H9 (cell line): ENCODE results near the gene TMEM141. TPM values are rescaled to one million over a fixed set of nuclear protein-coding genes. Genes with fewer than 3 reads are reported as not detected.

Experiments used
- DNase-seq: peaks from one replicate; pipeline ENCODE4 v3.0.0-alpha.2; 2017
- H2AFZ ChIP-seq: one replicate; pipeline ENCODE4 v1.6.1; 2013; ENCODE audit warnings: mild to moderate bottlenecking, low read length, control low read depth, moderate library complexity
- H2AK5ac ChIP-seq: 2 replicates; pipeline ENCODE4 v1.6.1; 2013; ENCODE audit warnings: low read length, control low read depth, mixed read lengths; ENCODE audit not compliant: insufficient read length
- H2BK120ac ChIP-seq: one replicate; pipeline ENCODE4 v1.6.1; 2013; ENCODE audit warnings: low read depth, mild to moderate bottlenecking, low read length, control low read depth, inconsistent platforms; ENCODE audit not compliant: poor library complexity, severe bottlenecking
- H2BK12ac ChIP-seq: 2 replicates; pipeline ENCODE4 v1.6.1; 2013; ENCODE audit warnings: low read length, control low read depth, mixed read lengths, low read depth; ENCODE audit not compliant: insufficient read length
- H2BK15ac ChIP-seq: 2 replicates; pipeline ENCODE4 v1.6.1; 2013; ENCODE audit warnings: low read depth, low read length, control low read depth
- H2BK20ac ChIP-seq: one replicate; pipeline ENCODE4 v1.6.1; 2013; ENCODE audit warnings: low read depth, mild to moderate bottlenecking, low read length, control low read depth, inconsistent platforms; ENCODE audit not compliant: poor library complexity, severe bottlenecking
- H2BK5ac ChIP-seq: 2 replicates; pipeline ENCODE4 v1.6.1; 2013; ENCODE audit warnings: low read length, control low read depth, mixed read lengths; ENCODE audit not compliant: insufficient read length
- H3K14ac ChIP-seq: 2 replicates; pipeline ENCODE4 v1.6.1; 2013; ENCODE audit warnings: low read length, control low read depth; ENCODE audit not compliant: insufficient read depth
- H3K18ac ChIP-seq: 2 replicates; pipeline ENCODE4 v1.6.1; 2013; ENCODE audit warnings: low read depth, mild to moderate bottlenecking, mixed read lengths, low read length, control low read depth; ENCODE audit not compliant: insufficient read length
- H3K23ac ChIP-seq: 2 replicates; pipeline ENCODE4 v1.6.1; 2013; ENCODE audit warnings: low read length, control low read depth, mixed read lengths, low read depth; ENCODE audit not compliant: insufficient read length
- H3K23me2 ChIP-seq: 2 replicates; pipeline ENCODE4 v1.6.1; 2013; ENCODE audit warnings: low read depth, mild to moderate bottlenecking, mixed read lengths, low read length, control low read depth; ENCODE audit not compliant: insufficient read length, poor library complexity, severe bottlenecking
- H3K27ac ChIP-seq: 2 replicates; pipeline ENCODE4 v1.5.1; 2013; ENCODE audit warnings: low read length, control low read depth, mixed read lengths, low read depth; ENCODE audit not compliant: insufficient read length
- H3K27me3 ChIP-seq: 2 replicates; pipeline ENCODE4 v1.6.1; 2013; ENCODE audit warnings: low read length, control low read depth, inconsistent platforms; ENCODE audit not compliant: insufficient read depth
- H3K4ac ChIP-seq: 2 replicates; pipeline ENCODE4 v1.6.1; 2013; ENCODE audit warnings: low read depth, mild to moderate bottlenecking, control low read depth, inconsistent platforms, low read length, moderate library complexity
- H3K4me1 ChIP-seq: 2 replicates; pipeline ENCODE4 v1.6.1; 2013; ENCODE audit warnings: low read length, control low read depth, inconsistent platforms; ENCODE audit not compliant: insufficient read depth
- H3K4me2 ChIP-seq: 2 replicates; pipeline ENCODE4 v1.6.1; 2013; ENCODE audit warnings: low read length, control low read depth, mixed read lengths; ENCODE audit not compliant: insufficient read length, insufficient read depth
- H3K56ac ChIP-seq: 2 replicates; pipeline ENCODE4 v1.6.1; 2013; ENCODE audit warnings: low read depth, mild to moderate bottlenecking, mixed read lengths, low read length, control low read depth; ENCODE audit not compliant: insufficient read length
- H3K79me1 ChIP-seq: 2 replicates; pipeline ENCODE4 v1.6.1; 2013; ENCODE audit warnings: low read depth, mild to moderate bottlenecking, moderate library complexity, low read length, control low read depth, inconsistent platforms; ENCODE audit not compliant: insufficient read depth, poor library complexity, severe bottlenecking
- H3K79me2 ChIP-seq: 2 replicates; pipeline ENCODE4 v1.6.1; 2013; ENCODE audit warnings: low read length, control low read depth, inconsistent platforms; ENCODE audit not compliant: insufficient read depth
- H3K9ac ChIP-seq: 2 replicates; pipeline ENCODE4 v1.6.1; 2013; ENCODE audit warnings: low read length, control low read depth, mixed read lengths; ENCODE audit not compliant: insufficient read length; ENCODE audit errors: extremely low read depth
- H3K9me3 ChIP-seq: one replicate; pipeline ENCODE4 v1.6.1; 2013; ENCODE audit warnings: low read depth, low read length, inconsistent platforms; ENCODE audit not compliant: control insufficient read depth
- H3T11ph ChIP-seq: one replicate; pipeline ENCODE4 v1.6.1; 2013; ENCODE audit warnings: mild to moderate bottlenecking, low read length, control low read depth, inconsistent platforms
- H4K20me1 ChIP-seq: one replicate; pipeline ENCODE4 v1.6.1; 2013; ENCODE audit not compliant: control insufficient read depth, insufficient read length, insufficient read depth
- H4K5ac ChIP-seq: 2 replicates; pipeline ENCODE4 v1.6.1; 2013; ENCODE audit warnings: low read depth, mild to moderate bottlenecking, mixed read lengths, low read length, control low read depth; ENCODE audit not compliant: insufficient read length
- H4K8ac ChIP-seq: replicated peaks from 2 replicates; pipeline ENCODE4 v1.6.1; 2013; ENCODE audit warnings: low read length, control low read depth, mixed read lengths, low read depth; ENCODE audit not compliant: insufficient read length
- H4K91ac ChIP-seq: 2 replicates; pipeline ENCODE4 v1.6.1; 2013; ENCODE audit warnings: low read depth, mild to moderate bottlenecking, moderate library complexity, mixed read lengths, low read length, control low read depth; ENCODE audit not compliant: insufficient read length
- H3K27ac Mint-ChIP-seq, 3 experiments: 2 replicates in 2 of 3; 3 replicates in 1 of 3; pipeline ENCODE4 v1.8.0; 2020 to 2021; ENCODE audit warnings: mixed read lengths in 3 of 3, mild to moderate bottlenecking in 1 of 3, moderate library complexity in 1 of 3
- H3K27me3 Mint-ChIP-seq: 2 replicates; pipeline ENCODE4 v1.8.0; 2021; ENCODE audit warnings: low read depth, mild to moderate bottlenecking, moderate library complexity, mixed read lengths
- H3K36me3 Mint-ChIP-seq, 3 experiments: 2 replicates in 2 of 3; 3 replicates in 1 of 3; pipeline ENCODE4 v1.8.0; 2020 to 2021; ENCODE audit warnings: low read depth in 3 of 3, mixed read lengths in 3 of 3; ENCODE audit not compliant: insufficient read depth in 1 of 3
- H3K4me1 Mint-ChIP-seq, 2 experiments: 2 replicates each; pipeline ENCODE4 v1.8.0; 2020; ENCODE audit warnings: mixed read lengths in 2 of 2
- H3K4me3 Mint-ChIP-seq, 2 experiments: 2 replicates in 1 of 2; 3 replicates in 1 of 2; pipeline ENCODE4 v1.8.0; 2020 to 2021; ENCODE audit warnings: mild to moderate bottlenecking in 2 of 2, mixed read lengths in 2 of 2, moderate library complexity in 1 of 2
- H3K9me3 Mint-ChIP-seq, 2 experiments: 2 replicates in 1 of 2; 3 replicates in 1 of 2; pipeline ENCODE4 v1.8.0; 2020; ENCODE audit warnings: mild to moderate bottlenecking in 2 of 2, mixed read lengths in 2 of 2, moderate library complexity in 1 of 2
- WGBS: extraction: QIAGEN DNeasy Blood & Tissue Kit; methylation state at CpG from one replicate; pipeline ENCODE4 v1.1.7; 2013; ENCODE audit warnings: missing lambda C conversion rate, low lambda C conversion rate, mixed read lengths; ENCODE audit not compliant: insufficient read length; ENCODE audit errors: extremely low coverage; 5-methylcytosine and 5-hydroxymethylcytosine counted together
- total RNA-seq: library from RNA; stranded (reverse); gene quantifications from 2 replicates; pipeline ENCODE4 v1.2.1, GENCODE V29; 2021
- TF ChIP-seq, protein P1 (sequence below): fragments of 200-600 bp; sonication (generic); conservative IDR thresholded peaks from 3 replicates; pipeline ENCODE4 v1.8.0; 2021; ENCODE audit warnings: antibody characterized with exemption, mild to moderate bottlenecking

Gene TMEM141
- total RNA-seq, 1 experiment from 2014 or later: 55.2 TPM

GRCh38 chr9:136743639-136744211, 47.4 kb upstream of the TMEM141 start:
- Histone ChIP-seq H3K27ac (no peak overlapping the region), H3K9ac (no peak overlapping the region), H3K4me2 (no peak overlapping the region), H3K79me1 (no peaks in the 10 kb centered on the region), H3K27me3 (no peaks in the 10 kb centered on the region), H3K9me3 (no peaks in the 10 kb centered on the region), H3K23ac (no peak overlapping the region), H4K20me1 (no peaks in the 10 kb centered on the region), H3T11ph (no peak overlapping the region), H3K4ac (no peak overlapping the region), H4K91ac (no peak overlapping the region), H3K56ac (no peak overlapping the region), H2BK15ac (no peak overlapping the region), H3K14ac (no peak overlapping the region), H2BK12ac (no peak overlapping the region), H2BK20ac (no peak overlapping the region), H3K18ac (no peak overlapping the region), H3K4me1 (no peaks in the 10 kb centered on the region), H3K23me2 (peaks cover 3% of the 10 kb centered on the region), H2AFZ (no peak overlapping the region), H2BK5ac (no peak overlapping the region), H2AK5ac (no peak overlapping the region), H4K8ac (no peak overlapping the region), H2BK120ac (no peak overlapping the region), H3K79me2 (no peaks in the 10 kb centered on the region), H4K5ac (no peak overlapping the region)
- WGBS: no CpG with 5 or more reads among the region's 16 CpGs
- no peaks in the 10 kb centered on the region for H3K36me3 Mint-ChIP-seq
- H3K4me3 Mint-ChIP-seq: no peak overlapping the region
- peaks cover 0 to 16% of the 10 kb centered on the region in 2 experiments; a peak in 1 of 4 replicates for H3K4me1 Mint-ChIP-seq
- H3K27ac Mint-ChIP-seq: no peak overlapping the region
- H3K9me3 Mint-ChIP-seq: no peaks in the 10 kb centered on the region
- no peak for DNase-seq
- H3K27me3 Mint-ChIP-seq: peaks cover 2% of the 10 kb centered on the region
- TF ChIP-seq, protein P1, sequence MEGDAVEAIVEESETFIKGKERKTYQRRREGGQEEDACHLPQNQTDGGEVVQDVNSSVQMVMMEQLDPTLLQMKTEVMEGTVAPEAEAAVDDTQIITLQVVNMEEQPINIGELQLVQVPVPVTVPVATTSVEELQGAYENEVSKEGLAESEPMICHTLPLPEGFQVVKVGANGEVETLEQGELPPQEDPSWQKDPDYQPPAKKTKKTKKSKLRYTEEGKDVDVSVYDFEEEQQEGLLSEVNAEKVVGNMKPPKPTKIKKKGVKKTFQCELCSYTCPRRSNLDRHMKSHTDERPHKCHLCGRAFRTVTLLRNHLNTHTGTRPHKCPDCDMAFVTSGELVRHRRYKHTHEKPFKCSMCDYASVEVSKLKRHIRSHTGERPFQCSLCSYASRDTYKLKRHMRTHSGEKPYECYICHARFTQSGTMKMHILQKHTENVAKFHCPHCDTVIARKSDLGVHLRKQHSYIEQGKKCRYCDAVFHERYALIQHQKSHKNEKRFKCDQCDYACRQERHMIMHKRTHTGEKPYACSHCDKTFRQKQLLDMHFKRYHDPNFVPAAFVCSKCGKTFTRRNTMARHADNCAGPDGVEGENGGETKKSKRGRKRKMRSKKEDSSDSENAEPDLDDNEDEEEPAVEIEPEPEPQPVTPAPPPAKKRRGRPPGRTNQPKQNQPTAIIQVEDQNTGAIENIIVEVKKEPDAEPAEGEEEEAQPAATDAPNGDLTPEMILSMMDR: no peak
